Gastroesophageal sphincter (tissue), 3 donors: Measurements from ENCODE around the gene CA9.
A peak's percentile ranks its signal among the peaks of the same experiment; 100 is the strongest.

ENCODE experiments used
- CTCF ChIP-seq, 4 experiments: fragments of 200-600 bp in 2 of 4; fragments of 450-650 bp in 2 of 4; sonication (generic) in 1 of 4; IDR thresholded peaks; one replicate each; pipeline ENCODE4 v1.5.1; 2017 to 2019; ENCODE audit warnings: antibody characterized with exemption in 4 of 4, mild to moderate bottlenecking in 2 of 4, moderate library complexity in 2 of 4
- EP300 ChIP-seq: sonication (generic); formaldehyde crosslinking; IDR thresholded peaks from one replicate; pipeline ENCODE4 v1.6.1; 2017; ENCODE audit warnings: antibody characterized with exemption, mild to moderate bottlenecking
- POLR2A ChIP-seq, 2 donors: fragments of 450-650 bp; IDR thresholded peaks; one replicate each; pipeline ENCODE4 v1.6.1; 2017; ENCODE audit warnings: antibody characterized with exemption in 2 of 2, mild to moderate bottlenecking in 2 of 2, moderate library complexity in 1 of 2
- POLR2AphosphoS5 ChIP-seq: sonication (generic); formaldehyde crosslinking; IDR thresholded peaks from one replicate; pipeline ENCODE4 v1.6.1; 2017; ENCODE audit warnings: antibody characterized with exemption

GRCh38 chr9:35679766-35680330 lies 6.1 kb downstream of the CA9 start:
- peak; percentile 85 for TF ChIP-seq POLR2AphosphoS5
- no peak for TF ChIP-seq CTCF (IDR thresholded peaks at IDR 0.05)
- TF ChIP-seq POLR2A (IDR thresholded peaks at IDR 0.05): peak in 1 of 2 donors; percentile 46
- no peak for TF ChIP-seq EP300
